ENCODE data around the gene PSMD6.
A peak's percentile ranks its signal among the peaks of the same experiment; 100 is the strongest.

PSMD6 gene

DNA sequence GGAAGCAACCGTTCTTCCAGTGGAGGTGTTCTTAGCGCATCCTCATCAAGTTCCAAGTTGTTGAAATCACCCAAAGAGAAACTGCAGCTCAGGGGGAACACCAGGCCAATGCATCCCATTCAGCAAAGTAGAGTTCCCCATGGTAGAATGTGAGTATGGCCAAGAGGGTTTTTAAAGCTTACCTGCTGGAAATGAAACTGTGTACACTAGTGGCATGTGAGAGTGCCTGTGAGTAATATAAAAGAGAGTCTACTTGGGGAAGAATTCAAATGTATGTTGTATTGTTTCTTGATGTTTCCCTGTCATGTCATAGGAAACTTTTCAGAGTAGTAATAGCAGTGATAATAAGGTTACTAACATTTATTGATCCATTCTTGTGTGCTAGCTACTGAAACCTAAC, 43.3 kb downstream of the PSMD6 start:
- TF ChIP-seq, protein P1, sequence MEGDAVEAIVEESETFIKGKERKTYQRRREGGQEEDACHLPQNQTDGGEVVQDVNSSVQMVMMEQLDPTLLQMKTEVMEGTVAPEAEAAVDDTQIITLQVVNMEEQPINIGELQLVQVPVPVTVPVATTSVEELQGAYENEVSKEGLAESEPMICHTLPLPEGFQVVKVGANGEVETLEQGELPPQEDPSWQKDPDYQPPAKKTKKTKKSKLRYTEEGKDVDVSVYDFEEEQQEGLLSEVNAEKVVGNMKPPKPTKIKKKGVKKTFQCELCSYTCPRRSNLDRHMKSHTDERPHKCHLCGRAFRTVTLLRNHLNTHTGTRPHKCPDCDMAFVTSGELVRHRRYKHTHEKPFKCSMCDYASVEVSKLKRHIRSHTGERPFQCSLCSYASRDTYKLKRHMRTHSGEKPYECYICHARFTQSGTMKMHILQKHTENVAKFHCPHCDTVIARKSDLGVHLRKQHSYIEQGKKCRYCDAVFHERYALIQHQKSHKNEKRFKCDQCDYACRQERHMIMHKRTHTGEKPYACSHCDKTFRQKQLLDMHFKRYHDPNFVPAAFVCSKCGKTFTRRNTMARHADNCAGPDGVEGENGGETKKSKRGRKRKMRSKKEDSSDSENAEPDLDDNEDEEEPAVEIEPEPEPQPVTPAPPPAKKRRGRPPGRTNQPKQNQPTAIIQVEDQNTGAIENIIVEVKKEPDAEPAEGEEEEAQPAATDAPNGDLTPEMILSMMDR (IDR thresholded peaks at IDR 0.05; ENCODE audit: control insufficient read depth, insufficient read depth, low read depth, low read length, missing control alignments): no peak
- no peak overlapping the region for H3K4me3 ChIP-seq (ENCODE audit: control insufficient read depth, low read depth, low read length)
- no peak for DNase-seq (ENCODE audit: low read depth)

DNA sequence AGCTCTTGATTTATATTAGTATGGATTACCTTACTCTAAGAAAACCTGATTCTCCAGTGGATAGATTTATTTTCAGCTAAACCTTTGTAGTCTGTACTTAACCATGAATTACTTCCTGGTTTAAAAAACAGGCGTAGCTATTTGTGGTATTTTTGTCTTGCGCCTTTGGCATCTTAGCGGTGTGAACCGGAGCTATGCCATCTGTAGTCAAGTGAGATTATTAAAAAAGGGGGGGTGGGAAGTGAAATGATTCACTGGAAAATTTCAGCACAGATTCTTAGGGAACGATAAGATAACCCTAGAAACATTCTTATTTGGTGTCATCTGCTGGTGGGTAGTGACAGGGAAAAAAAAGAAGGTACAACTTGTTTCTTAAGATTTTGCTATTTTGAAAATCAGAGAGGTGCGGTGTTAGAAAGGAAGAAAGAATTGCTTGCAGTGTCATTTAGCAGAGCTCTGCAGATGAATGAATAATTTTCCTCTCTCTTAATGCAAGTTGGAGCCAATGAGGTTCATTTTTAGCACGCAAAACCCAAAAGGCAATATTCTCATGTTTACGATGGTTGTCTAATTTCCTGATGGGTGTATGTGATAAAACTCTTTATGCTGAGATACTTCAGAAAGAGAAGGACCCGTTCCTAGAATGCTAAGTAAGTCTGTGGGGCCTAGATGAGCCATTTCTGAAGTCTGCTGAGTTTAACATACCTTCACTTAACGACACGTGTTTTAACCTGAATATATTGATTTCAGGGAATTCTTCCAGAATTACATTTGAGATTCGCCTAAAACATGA, 44.0 kb downstream of the PSMD6 start:
- no peak overlapping the region for H3K4me3 ChIP-seq (ENCODE audit: control insufficient read depth, low read depth, low read length)
- TF ChIP-seq, protein P1 (IDR thresholded peaks at IDR 0.05; ENCODE audit: control insufficient read depth, insufficient read depth, low read depth, low read length, missing control alignments): no peak
- DNase-seq (ENCODE audit: low read depth): no peak

DNA sequence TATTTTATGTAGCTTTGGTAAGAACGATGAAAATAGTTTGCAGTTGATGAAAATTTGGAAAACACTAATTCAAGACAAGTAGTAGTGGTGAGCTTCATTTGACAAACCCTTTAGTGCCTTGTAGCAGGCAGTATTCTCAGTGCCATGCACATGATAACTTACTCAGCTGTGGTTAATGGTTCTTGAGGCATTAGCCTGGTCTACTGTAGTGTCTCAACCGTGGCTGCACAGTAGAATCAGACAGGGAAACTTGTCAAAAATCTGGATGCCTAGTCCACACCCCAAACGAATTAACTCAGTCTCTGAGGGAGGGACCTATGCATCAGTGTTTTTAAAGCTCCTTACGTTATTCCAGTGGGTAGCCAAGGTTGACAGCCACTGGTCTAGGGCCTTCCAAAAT, 45.4 kb downstream of the PSMD6 start:
- no peak for DNase-seq (ENCODE audit: low read depth)
- TF ChIP-seq, protein P1 (IDR thresholded peaks at IDR 0.05; ENCODE audit: control insufficient read depth, insufficient read depth, low read depth, low read length, missing control alignments): no peak
- no peak overlapping the region for H3K4me3 ChIP-seq (ENCODE audit: control insufficient read depth, low read depth, low read length)

DNA sequence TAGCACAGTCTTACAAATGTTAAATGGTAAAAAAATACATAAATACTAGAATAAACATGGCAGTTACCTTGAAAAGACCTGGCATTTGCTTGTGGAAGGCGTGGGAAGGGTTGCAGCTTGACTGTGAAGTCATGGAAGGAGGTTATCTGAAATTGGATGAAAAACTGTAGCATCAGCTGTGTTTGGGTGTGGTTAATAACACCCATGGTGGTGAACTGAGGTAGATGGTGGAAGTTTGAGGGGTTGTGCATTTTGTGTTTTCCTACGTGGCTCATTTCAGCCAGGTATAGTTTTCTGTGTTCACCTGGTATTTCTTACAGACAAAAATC, 46.5 kb downstream of the PSMD6 start:
- H3K4me3 ChIP-seq (ENCODE audit: control insufficient read depth, low read depth, low read length): no peak overlapping the region
- TF ChIP-seq, protein P1 (IDR thresholded peaks at IDR 0.05; ENCODE audit: control insufficient read depth, insufficient read depth, low read depth, low read length, missing control alignments): no peak
- DNase-seq (ENCODE audit: low read depth): no peak

DNA sequence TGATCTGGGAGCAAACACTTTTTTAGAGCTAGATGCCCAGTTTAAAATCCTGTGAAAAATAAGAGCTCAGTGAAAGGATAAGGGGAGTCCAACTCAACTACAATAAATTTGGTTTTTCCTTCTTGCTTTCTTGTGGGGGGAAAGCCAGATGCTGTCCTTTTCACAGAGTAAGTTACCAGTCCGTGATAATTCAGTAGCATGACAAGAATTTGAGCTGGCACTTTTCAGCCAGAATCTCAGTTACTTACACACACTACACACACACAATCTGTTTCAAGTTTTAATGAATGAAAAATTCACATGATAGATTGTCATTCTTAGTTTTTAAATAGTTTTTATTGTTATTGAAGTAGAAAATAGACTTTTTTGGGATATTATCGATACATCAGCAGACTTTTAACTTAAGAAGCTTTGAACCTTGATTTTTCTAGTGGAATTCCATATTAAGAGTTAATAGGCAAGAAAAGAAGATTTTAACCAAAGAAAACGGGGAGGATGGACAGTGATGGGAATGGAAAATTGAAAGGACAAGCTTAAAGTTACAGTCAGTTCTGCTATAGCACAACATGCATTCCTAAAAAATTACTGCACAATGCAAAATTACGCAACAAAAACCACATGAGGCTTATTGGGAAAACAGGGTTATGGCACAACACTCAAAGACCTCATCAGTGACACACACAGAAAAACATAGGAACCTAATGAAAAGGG, 47.0 kb downstream of the PSMD6 start:
- TF ChIP-seq, protein P1 (IDR thresholded peaks at IDR 0.05; ENCODE audit: control insufficient read depth, insufficient read depth, low read depth, low read length, missing control alignments): no peak
- H3K4me3 ChIP-seq (ENCODE audit: control insufficient read depth, low read depth, low read length): no peak overlapping the region
- peak; percentile 93 for DNase-seq (ENCODE audit: low read depth)

DNA sequence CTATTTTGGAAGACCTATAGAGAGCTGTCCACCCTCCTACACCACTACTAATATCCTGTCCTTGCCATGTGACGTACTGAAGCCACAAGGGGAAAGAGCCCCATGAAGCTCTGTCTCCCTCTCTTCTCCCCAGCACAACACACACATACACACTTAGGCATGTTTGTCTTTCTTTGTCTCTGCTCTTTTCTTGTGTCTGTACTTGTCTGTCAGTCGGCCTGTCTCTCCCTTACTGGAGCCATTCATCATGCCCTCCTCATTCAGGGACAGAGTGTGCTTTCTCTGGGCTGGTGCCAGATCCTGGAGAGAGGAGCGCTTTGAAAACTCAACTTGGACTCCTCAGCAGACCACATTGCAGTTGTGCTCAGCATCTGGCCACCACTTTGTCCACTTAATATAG, 47.6 kb downstream of the PSMD6 start:
- no peak for DNase-seq (ENCODE audit: low read depth)
- no peak overlapping the region for H3K4me3 ChIP-seq (ENCODE audit: control insufficient read depth, low read depth, low read length)
- TF ChIP-seq, protein P1 (IDR thresholded peaks at IDR 0.05; ENCODE audit: control insufficient read depth, insufficient read depth, low read depth, low read length, missing control alignments): no peak

All from AG09309 (cell line).